Ecto neural progenitor cell (in vitro differentiated cells): Measurements from ENCODE around the gene CCNK.

ENCODE experiments used
- DNase-seq: peaks from one replicate; pipeline ENCODE4 v3.0.0-alpha.2; 2018; ENCODE audit warnings: low spot score

The CCNK gene

GRCh38 chr14:99519931-99520421 is 38.8 kb downstream of the CCNK start:
- no peak for DNase-seq

DNA sequence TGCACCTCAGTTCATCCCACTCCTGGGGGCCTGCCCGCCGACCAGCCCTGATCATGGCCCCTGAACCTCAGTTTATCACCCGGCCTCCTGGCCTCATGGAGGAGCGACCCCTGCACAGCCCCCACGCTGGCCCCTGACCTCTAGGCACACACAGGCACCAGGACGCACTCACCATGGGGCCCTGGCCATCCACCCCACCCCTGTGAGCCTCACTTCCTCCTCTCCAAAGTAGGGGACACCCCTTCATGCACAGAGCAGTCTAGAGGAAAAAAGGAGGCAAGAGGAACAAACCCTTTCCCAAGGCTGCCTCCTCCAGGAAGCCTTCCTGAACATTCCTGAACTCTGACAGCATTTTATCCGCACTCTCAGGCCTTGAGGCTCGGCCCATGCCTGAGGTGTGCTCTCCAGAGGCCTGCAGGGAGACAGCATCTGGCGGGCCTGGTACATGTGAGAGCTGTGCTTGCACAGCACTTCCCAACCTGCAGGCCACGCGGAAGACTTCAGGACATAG is 39.4 kb downstream of the CCNK start:
- no peak for DNase-seq

DNA sequence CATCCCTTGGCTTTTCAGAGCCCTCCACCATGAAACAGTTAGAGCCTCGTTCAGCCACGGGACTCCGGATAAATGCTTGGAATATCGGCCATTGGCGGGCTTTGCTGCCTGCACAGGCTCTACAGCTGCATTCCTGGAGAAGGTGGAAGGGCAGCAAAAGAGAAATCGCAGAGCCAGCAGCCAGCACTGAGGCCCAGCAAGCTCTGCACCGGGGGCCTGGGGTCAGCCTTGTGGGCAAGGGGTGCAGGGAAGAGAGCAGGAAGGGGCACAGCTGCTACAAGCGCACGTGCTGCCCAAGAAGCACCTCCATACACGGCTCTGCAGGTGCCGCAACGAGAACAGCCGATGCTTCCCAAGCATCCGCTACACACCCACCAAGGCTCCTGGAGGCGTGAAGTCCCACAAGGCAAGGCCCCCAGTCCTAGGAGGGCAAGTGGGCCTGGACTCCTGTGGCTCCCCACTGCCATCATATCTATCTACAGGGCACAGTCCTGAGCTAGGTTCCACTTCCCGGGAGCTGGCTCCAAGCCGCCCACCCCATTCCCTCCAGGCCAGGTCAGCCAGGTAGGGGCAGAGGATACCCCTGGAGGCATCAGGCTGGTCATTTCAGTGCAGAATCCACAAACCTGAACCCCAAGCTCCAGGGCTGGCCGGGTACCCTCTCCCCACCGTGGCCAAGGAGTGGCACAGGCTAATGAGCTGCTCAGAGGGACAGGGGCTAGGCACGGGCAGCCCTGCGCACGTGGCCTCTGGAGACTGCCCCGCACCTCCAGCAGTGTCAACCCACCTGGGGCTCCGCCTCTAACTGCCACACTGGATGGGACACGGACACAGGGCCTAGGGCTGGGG is 40.2 kb downstream of the CCNK start:
- DNase-seq: no peak

GRCh38 chr14:99522025-99522401 is 40.8 kb downstream of the CCNK start:
- no peak for DNase-seq

GRCh38 chr14:99522457-99522891 is 41.3 kb downstream of the CCNK start:
- no peak for DNase-seq

GRCh38 chr14:99522934-99523703 is 41.9 kb downstream of the CCNK start:
- peak; percentile 77 for DNase-seq

GRCh38 chr14:99523704-99524055 is 42.5 kb downstream of the CCNK start:
- no peak for DNase-seq

- no peak for DNase-seq
Observed at GRCh38 chr14:99524091-99524661, 43.0 kb downstream of the CCNK start.

DNA sequence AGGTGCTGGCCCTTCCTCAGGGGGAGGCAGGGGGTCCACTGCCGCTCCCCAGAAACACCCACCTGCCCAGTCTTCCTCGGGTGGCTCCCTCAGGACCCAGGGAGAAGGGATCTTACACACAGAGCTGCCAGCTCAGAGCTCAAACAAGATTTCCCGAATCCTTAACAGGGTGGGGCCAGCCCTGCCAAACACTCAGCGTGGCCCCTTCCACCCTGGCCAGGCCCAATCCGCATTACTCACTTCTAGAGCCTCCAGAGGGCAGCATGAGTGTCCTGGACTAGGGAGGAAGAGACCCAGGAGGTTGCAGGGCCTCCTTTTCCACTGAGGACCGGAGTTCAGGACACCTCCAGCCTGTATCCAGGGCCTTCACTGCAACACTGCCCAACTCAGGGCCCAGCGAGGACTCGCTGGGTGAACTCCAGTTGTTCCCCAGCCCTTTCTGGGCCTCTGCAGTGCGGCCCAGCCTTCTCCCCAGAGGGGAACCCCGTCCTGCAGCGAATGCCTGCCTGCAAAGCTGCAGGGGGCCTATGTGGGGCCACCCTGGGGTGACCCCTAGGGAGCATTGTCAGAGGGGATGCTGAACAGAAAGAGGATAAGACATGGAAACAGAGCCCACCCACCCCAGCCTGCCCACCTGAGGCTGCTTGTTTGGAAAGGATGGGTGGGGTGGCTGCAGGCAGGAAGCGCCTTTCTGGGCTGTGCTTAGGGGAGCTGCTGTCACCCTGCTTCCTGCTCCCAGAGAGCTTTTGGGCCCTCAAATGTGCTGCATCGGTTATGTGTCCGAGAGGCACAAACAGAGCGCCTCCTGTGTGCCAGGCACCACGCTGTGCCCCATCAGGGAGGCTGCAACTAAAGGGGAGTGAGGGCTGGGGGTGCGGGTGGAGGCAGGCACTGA is 43.8 kb downstream of the CCNK start:
- DNase-seq: no peak

DNA sequence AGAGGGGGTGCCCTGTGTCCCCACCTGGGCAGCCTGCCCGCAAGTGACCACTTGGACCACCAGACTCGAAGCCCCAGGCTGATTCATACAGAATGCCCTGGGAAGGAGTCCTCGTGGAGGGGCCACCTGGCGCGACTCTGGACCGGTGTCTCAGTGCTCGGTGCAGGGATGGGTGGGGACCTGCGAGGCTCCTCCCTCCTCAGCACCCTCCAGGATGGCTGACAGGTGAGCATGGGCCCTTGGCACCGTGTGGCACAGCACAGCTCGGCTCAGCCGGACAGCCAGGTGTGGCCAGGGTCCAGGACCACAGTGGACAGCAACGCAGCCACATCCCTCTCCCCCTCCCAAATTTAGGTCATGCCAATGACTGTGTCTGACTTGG is 44.5 kb downstream of the CCNK start:
- DNase-seq: no peak

DNA sequence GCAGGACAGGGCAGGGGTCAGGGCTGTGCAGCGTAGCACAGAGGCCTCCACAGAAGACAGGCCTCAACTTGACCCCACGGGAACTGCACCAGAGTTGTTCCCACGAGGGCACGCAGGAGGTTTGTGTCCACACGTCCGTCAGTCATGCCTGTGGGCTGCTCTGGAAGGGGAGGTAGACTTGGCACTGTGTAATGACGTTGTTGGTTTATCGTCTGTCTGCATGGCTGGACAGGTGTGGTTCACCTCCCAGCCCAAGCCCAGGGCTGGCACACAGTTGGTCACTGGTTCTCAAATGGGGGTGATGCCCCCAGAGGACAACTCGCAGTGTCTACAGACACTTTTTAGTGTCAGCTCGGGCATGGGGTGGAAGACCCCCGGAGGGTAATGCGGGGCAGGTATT is 45.8 kb downstream of the CCNK start:
- DNase-seq: no peak

DNA sequence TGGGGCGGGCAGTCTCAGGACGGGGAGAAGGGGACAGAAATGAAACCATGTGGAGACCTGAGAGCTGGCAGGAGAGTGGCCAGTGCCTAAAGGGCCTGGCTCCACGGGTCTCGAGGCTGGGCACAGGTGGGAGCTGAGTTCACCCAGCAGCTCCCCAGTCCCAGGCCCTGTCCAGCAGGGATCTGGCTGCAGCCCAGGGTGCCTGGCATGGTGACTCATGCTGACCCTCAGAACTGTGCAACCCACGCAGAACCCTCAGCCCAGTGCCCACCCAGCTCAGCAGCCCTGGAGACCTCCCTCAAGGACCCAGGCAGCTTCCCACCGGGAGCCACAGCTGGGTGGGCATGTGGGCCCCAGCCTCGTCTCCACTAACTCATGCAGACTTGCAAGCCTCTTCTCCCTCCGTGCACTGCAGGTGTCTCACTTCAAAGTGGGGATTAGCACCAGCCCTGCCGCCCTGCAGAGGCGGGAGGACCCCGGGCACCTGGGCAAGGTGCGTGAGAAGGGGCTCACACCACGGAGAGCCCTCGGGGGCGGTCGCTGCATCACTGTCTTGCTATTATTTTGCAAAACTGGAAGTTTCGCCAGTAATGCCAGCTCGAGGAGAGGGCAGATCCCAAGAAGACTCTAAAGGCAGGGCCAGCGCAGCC is 46.3 kb downstream of the CCNK start:
- DNase-seq: no peak

DNA sequence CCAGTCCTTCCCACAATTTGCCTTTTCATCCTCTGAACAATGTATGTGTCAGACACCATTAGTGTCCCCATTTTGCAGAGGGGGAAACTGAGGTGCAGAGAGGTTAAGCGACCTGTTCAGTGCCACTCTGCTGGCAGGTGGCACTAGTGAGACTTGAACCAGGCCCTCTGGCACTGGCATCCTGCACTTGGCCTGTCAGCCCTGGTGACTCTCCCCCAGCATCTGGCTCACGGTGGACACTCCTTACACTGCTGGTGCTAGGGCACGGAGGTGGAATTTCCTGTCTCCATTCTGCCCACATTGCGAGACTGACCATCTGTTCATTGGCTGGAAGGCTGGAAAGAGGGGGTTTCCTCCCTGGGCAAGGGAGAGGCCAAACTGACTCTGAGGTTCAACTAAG is 48.7 kb downstream of the CCNK start:
- DNase-seq: no peak

- no peak for DNase-seq
Observed at GRCh38 chr14:99530407-99531155, 49.4 kb downstream of the CCNK start.

- no peak for DNase-seq
Observed at GRCh38 chr14:99531251-99532096, 50.3 kb downstream of the CCNK start.

DNA sequence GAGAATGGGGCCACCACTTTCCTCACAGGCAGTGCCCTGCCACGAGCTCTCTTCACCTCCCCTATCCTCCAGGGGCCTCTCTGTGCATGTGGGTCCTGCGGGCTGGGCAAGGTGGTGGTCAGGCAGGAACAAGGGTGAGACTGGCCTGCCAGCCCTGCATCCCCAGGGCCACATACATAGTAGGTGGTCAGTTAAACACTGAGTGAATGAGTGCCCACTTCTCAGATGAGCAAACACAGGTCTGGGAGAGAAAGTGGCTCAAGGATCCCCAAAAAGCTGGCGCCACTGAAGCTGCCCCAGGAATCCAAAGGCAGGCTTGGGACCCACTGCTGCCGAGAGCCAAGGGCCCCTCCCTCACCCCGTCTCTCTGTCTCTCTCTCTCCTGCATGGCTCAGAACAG is 51.1 kb downstream of the CCNK start:
- DNase-seq: no peak

GRCh38 chr14:99534333-99534732 is 53.1 kb downstream of the CCNK start:
- peak; percentile 74 for DNase-seq

- peak; percentile 76 for DNase-seq
Observed at GRCh38 chr14:99534863-99535262, 53.7 kb downstream of the CCNK start.

DNA sequence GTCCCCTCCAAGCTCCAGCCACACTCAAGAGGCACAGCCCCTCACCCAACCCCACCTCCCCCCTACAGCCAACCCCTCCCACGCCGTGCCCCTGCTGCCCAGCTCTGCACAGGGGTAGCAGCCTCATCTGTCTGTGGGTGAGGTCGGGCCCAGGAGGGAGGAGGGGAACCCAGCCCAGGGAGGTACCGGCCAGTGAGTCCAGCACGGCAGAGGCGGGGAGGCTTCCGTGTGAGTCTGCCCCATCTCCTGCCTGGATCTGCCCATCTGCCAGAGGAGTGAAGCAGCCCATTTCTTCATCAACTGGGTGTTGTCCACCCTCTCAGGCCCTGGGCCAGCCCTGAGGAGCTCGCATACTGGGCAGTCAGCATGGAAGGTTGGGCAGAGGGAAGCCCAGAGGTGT is 54.2 kb downstream of the CCNK start:
- DNase-seq: no peak
